AG04449 (cell line): ENCODE data around the gene ASTN2.
A peak's percentile ranks its signal among the peaks of the same experiment; 100 is the strongest.

Experiments used
- CTCF ChIA-PET: fragments of 350-600 bp; formaldehyde crosslinking; extraction: SDS; loops from one replicate; lab custom pipeline; 2021; ENCODE audit warnings: antibody characterized with exemption; lab: Yijun Ruan, JAX
- POLR2A ChIA-PET: fragments of 400-600, 350-600 bp; formaldehyde crosslinking; extraction: SDS; loops from one replicate; lab custom pipeline; 2020; ENCODE audit warnings: antibody characterized with exemption, inconsistent platforms; lab: Yijun Ruan, JAX
- DNase-seq: peaks from one replicate; pipeline ENCODE4 v3.0.0-alpha.2; 2010; ENCODE audit warnings: low read depth, low spot score
- H3K4me3 ChIP-seq: 2 replicates; pipeline ENCODE4 v1.5.1; 2011; ENCODE audit warnings: low read depth, mild to moderate bottlenecking, control low read depth, low read length
- CTCF ChIP-seq: IDR thresholded peaks from one replicate; pipeline ENCODE4 v1.5.1; 2011; ENCODE audit warnings: mild to moderate bottlenecking, moderate library complexity, low read length, control low read depth, inconsistent platforms; ENCODE audit not compliant: insufficient read depth; ENCODE audit errors: missing control alignments

ASTN2 gene

GRCh38 chr9:116661037-116661954 lies 753.6 kb downstream of the ASTN2 start:
- CTCF ChIA-PET: interaction anchor here (0.8 to 10.3 kb wide), 16 partner anchors 9 to 1078 kb away, joined by 3 to 76 read pairs (median 4); no protein-coding TSS in a partner anchor
- H3K4me3 ChIP-seq: no peak overlapping the region
- peak; percentile 74 for TF ChIP-seq CTCF
- POLR2A ChIA-PET: no interaction called here
- peak; percentile 61 for DNase-seq

DNA sequence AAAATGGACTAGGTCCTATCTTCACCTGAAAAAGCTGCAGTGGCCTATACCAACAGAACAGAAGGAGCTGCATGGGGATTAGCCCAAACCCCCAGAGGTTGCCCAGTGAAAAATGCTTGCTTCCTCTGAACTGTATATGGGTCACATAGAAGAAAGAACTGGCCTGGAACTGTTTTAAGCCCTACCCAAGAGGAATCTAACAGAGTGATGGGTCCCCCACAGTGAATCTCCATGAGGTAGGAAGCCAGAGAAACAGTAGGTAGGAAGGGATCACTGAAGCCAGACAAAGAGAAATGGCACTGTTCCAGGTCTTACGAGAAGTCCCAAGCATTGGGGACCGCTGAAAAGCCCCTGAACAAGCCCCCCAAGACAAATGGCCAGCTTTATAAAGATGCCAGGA lies 756.6 kb downstream of the ASTN2 start:
- ChIA-PET CTCF (interaction anchor here (7.8 to 10.3 kb wide), 2 partner anchors 10 to 1065 kb away, joined by 54 to 76 read pairs; no protein-coding TSS in a partner anchor), POLR2A (no interaction called here)
- no peak overlapping the region for H3K4me3 ChIP-seq
- no peak for TF ChIP-seq CTCF
- DNase-seq: no peak

DNA sequence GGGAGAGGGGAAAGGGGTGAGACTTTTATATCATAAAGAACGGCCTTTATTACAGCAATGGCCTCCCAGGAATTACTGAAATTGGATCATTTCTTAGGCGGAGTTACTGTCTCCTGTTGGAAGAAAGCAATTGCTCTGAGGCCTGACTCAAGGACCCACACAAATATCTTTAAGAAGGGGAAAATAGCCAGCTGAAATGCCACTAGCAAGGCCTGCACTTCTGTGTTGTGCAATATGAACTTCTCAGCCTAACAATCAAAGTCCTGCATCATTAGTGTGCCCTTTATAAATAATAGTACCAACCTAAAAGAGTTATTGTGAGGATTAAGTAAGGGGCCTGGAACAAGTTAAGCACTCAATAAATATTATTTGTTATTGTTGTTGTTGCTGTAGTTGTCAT lies 757.9 kb downstream of the ASTN2 start:
- H3K4me3 ChIP-seq: no peak overlapping the region
- no peak for DNase-seq
- ChIA-PET CTCF (interaction anchor here (1.0 to 10.3 kb wide), 2 partner anchors 9 to 1066 kb away, joined by 3 to 54 read pairs; no protein-coding TSS in a partner anchor), POLR2A (no interaction called here)
- TF ChIP-seq CTCF: no peak

- ChIA-PET POLR2A (no interaction called here), CTCF (interaction anchor here (1.0 to 10.3 kb wide), 2 partner anchors 9 to 1066 kb away, joined by 3 to 54 read pairs; no protein-coding TSS in a partner anchor)
- no peak for TF ChIP-seq CTCF
- H3K4me3 ChIP-seq: no peak overlapping the region
- no peak for DNase-seq
Measured at GRCh38 chr9:116656501-116656971, 758.3 kb downstream of the ASTN2 start.

- CTCF ChIA-PET: interaction anchor here (1.0 kb wide), 2 partner anchors 1062 to 1076 kb away, joined by 3 read pairs; no protein-coding TSS in a partner anchor
- no peak for TF ChIP-seq CTCF
- DNase-seq: no peak
- no peak overlapping the region for H3K4me3 ChIP-seq
- POLR2A ChIA-PET: no interaction called here
Measured at GRCh38 chr9:116654059-116654355, 760.9 kb downstream of the ASTN2 start.
